ENCODE measurements around the gene KCNQ1.

DNA sequence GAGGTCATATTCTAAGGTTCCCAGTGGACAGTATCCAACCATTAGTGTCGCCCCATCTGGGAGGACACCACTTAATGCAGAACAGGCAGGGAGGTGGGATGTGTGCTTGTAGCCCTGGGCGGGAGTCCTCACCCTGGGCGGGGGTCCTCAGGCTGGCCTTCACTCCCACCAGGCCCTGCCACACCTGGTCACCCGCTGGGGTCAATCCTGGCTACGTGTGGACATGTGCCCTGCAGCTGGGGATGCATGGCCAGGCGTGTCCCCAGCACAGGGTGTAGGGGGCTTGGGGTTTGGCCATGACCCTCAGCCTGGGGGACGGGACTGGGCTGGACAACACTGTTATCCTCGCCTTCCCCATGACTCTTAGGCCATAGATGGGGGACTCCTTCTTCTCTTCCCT, 19.3 kb upstream of the KCNQ1 start:
- TF ChIP-seq, protein P1, sequence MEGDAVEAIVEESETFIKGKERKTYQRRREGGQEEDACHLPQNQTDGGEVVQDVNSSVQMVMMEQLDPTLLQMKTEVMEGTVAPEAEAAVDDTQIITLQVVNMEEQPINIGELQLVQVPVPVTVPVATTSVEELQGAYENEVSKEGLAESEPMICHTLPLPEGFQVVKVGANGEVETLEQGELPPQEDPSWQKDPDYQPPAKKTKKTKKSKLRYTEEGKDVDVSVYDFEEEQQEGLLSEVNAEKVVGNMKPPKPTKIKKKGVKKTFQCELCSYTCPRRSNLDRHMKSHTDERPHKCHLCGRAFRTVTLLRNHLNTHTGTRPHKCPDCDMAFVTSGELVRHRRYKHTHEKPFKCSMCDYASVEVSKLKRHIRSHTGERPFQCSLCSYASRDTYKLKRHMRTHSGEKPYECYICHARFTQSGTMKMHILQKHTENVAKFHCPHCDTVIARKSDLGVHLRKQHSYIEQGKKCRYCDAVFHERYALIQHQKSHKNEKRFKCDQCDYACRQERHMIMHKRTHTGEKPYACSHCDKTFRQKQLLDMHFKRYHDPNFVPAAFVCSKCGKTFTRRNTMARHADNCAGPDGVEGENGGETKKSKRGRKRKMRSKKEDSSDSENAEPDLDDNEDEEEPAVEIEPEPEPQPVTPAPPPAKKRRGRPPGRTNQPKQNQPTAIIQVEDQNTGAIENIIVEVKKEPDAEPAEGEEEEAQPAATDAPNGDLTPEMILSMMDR (conservative IDR thresholded peaks at IDR 0.05 in 1 of 2, IDR thresholded peaks at IDR 0.05 in 1 of 2; ENCODE audit: low read depth in 1 of 2, low read length in 2 of 2): no peak
- no peak for TF ChIP-seq EZH2 (IDR thresholded peaks at IDR 0.05; ENCODE audit: low read length, missing control alignments)

All from fibroblast of lung (primary cell).